Activated CD8-positive, alpha-beta memory T cell treated with anti-CD3 and anti-CD28 coated beads for 48 hours (primary cell): ENCODE data around the gene FOXQ1.
"Not testable (repeated sequence)": the region's sequence is repeated elsewhere in the genome, so short reads cannot be mapped to it uniquely, and the experiment has no call there.

Experiments used
- DNase-seq, 3 experiments: peaks; one replicate each; pipeline ENCODE4 v3.0.0-alpha.2; 2020; ENCODE audit warnings: low read depth in 2 of 3, low spot score in 2 of 3

The FOXQ1 gene

DNA sequence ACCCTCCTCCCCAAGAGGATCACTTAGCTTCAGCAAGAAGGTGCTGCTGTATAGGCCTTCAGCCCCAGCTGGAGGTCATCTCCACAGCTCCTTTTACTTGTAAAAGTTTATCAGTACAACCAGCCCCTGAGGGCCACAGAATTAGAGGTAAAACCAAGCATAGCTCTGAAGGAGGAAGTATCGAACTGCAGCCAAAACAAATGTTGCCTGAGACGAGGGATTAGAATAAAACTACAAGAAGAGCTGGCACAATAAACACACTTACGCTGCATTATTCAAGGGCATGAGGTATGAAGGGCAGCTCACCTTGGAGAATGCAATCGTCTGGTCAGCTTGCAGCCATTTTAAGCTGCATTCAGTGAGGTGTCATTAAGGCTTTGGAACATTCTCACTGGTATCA lies 21.1 kb upstream of the FOXQ1 start:
- no peak for DNase-seq

DNA sequence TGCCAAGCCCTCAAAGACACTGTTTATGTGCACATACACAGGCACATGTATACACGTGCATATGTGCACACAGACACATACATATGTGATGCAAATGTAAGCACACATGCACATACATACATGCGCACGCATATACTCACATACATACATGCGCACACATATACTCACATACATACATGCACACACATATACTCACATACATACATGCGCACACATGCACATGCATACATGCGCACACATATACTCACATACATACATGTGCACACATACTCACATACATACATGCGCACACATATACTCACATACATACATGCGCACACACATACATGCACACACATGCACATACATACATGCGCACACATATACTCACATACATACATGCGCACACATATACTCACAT lies 20.5 kb upstream of the FOXQ1 start:
- no peak for DNase-seq

DNA sequence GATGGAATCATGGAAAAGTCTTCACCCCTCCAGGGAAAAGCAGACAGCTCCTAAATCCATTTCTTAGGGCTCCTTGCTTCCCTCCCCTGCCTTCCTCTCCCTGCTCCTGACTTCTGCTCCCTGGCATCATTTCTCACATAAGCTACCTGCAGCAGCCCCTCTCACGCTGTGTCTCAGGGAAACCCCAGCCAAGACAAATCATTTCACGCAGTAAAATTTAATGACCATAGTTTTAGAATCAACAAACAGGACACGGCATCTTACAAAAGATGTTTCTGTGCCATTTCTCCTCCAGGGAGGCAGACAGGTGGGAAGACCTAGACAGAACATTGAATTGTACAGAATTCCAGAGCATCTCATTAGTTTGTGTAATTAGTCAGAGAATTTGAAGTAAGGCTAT lies 16.5 kb upstream of the FOXQ1 start:
- DNase-seq = no peak

DNA sequence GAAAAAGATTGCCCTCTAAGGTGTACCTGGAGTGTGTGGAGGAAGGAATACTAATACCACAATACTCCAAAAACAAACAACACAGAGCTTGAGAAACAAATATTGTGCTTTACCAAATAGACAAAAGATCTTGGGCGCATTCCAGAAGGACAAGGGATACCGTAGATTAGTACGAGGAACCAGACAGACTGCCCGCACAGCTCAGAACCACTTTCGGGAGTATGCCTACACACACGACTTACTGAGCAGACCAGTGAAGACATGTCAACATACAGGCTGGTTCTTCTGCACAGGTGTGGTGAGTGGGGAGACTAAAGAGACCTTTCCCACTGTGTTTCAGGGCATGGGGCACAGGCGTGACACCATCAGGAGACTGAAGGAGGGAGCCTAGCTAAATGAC lies 15.8 kb upstream of the FOXQ1 start:
- DNase-seq = no peak

DNA sequence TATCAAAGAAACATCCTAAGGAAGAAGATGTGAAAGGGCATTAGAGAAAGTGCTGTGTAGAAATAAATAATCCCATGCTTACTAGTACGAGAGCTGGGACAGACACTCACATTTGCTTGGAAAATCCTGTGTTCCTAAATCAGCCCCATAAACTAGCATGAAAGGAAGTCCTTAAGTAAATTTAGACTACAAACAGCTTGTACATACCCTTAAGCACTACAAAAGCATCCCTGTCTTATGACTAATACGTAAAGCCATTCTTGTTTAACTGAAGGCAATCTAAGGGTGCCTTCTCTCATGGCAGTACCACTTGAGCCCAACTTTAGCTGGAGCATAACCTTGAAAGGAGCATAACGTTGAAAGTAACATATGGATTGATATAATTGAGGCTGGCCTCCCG lies 15.4 kb upstream of the FOXQ1 start:
- no peak for DNase-seq

DNA sequence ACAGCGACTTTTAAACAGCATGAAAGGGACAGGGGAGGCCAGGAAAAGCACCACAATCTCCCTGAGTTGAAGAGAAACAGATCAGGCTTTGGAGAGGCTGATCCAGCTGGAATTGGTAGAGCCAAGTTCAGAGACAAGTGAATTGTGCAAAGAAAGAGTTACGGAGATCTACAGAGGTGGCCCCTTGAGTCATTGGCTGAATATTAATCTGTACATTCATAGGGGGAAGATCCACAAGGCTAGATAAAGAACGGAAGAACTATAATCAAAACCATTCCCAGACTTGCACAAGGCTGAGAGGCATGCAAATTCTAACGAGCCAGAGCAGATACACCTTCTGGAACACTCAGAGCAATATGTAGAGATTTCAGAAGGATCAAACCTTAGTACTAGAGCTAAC lies 14.2 kb upstream of the FOXQ1 start:
- DNase-seq = no peak

DNA sequence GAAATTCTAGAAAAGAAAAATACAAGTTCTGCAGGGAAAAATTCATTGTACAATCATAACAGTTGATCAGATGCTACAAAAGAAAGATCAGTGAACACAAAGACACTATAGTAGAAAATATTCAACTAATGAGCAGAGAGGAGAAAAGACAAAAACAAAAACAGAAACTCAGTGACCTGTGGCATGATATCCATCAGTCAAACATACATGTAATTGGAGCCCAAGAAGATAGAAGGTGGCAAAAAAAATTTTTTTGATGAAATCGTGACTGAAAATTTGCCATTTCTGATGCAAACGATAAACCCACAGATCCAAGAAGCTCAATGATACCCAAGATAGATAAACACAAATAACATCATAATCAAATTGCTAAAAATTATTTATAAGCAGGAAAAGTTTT lies 13.1 kb upstream of the FOXQ1 start:
- DNase-seq = no peak

DNA sequence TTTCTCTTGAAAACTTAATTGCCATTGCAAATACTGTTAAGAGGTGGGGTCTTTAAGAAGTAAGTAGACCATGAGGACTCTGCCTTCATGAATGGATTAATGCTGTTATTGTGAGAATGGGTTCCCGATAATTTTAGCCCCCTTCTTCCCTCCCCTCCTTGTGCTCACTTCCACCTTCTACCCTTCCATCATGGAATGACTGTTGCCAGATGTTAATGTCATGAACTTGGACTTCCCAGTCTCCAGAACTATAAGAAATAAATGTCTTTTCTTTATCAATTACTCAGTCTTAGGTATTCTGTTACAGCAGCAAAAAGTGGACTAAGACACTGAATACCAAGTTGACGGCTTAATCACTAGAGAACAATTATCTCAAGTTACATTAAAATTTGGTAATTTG lies 5.8 kb upstream of the FOXQ1 start:
- DNase-seq = no peak

DNA sequence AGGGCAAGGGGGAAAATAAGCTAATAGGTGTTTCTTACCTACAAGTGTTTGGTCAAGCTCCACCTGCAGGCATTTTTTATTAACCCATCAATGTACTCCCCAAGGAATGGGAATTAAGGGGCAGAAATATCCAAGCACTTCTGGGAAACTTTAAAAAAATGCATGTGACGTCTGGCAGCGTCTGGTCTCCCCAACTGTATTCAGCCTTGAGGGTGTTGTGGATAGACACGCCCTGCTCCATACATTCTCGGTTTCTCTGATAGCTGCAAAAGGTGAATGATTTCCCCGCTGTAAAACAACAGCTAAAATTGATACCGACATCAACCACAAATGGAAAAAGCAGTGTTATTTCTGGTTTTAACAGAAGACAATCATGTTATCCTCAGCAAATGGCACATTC lies 2.5 kb upstream of the FOXQ1 start:
- no peak for DNase-seq

DNA sequence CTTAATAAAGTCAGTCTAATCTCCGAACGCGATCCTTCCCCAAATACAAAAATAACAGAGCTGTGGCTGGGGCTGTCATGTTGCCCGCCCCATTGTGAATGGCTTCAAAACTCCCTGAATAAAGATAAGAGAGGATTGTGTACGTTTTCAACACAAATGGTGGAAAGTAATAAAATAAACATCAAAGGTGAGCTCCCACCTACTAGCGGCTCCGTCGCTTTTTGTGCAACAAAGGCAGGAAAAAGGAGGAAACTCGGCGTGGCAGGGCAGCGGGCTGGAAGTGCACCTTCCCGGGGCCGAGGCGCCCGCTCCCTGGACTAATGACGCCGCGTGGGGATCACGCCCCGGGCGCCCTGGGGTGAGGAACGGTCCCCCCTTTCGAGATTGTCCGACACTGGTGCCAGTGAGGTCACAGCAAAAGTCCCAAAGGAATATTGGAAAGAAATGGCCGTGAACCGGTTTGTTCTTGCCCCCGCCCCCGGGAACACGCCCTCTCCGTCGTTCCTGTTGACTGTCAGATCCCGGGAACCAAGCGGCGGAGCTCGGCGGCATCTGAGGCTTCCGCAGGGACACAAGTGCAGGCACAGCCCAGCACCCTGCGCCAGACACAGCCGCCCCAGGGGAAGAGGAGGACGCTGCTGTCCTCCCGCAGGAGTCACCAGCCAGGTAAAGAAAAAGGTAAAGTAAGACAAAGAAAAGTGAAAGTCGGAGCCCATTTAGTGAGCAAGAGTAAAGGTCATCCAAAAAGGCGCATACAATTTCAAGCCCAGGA lies 1.1 kb upstream of the FOXQ1 start:
- DNase-seq = no peak

DNA sequence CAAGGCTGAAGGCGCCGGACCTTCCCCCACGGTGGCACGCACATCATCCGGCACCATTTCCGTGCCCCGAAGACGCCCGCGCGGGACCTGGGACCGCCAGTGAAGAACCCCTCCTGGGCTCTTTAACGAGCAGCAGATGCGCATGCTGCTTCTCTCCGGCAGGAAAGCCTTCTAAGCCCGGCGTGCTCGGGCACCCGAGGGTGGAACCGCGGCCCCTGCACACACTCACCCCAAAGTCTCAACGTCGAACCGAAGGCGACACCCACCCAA lies 240 bp downstream of the FOXQ1 start:
- DNase-seq = no peak

DNA sequence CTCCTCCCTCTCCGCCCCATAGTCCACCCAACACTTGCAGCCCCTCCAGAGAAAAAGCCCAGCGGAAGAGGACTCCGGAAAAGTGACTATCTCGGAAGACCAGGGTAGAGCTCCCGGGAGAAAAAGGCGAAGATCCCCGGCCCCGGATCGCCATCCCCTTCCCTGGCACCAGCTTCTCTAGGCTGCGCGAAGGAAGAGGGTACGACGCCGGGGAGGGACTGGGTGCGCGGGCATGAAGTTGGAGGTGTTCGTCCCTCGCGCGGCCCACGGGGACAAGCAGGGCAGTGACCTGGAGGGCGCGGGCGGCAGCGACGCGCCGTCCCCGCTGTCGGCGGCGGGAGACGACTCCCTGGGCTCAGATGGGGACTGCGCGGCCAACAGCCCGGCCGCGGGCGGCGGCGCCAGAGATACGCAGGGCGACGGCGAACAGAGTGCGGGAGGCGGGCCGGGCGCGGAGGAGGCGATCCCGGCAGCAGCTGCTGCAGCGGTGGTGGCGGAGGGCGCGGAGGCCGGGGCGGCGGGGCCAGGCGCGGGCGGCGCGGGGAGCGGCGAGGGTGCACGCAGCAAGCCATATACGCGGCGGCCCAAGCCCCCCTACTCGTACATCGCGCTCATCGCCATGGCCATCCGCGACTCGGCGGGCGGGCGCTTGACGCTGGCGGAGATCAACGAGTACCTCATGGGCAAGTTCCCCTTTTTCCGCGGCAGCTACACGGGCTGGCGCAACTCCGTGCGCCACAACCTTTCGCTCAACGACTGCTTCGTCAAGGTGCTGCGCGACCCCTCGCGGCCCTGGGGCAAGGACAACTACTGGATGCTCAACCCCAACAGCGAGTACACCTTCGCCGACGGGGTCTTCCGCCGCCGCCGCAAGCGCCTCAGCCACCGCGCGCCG lies 822 bp downstream of the FOXQ1 start:
- DNase-seq = no peak

DNA sequence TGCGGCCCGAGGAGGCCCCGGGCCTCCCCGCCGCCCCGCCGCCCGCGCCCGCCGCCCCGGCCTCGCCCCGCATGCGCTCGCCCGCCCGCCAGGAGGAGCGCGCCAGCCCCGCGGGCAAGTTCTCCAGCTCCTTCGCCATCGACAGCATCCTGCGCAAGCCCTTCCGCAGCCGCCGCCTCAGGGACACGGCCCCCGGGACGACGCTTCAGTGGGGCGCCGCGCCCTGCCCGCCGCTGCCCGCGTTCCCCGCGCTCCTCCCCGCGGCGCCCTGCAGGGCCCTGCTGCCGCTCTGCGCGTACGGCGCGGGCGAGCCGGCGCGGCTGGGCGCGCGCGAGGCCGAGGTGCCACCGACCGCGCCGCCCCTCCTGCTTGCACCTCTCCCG lies 1.5 kb downstream of the FOXQ1 start:
- no peak for DNase-seq

DNA sequence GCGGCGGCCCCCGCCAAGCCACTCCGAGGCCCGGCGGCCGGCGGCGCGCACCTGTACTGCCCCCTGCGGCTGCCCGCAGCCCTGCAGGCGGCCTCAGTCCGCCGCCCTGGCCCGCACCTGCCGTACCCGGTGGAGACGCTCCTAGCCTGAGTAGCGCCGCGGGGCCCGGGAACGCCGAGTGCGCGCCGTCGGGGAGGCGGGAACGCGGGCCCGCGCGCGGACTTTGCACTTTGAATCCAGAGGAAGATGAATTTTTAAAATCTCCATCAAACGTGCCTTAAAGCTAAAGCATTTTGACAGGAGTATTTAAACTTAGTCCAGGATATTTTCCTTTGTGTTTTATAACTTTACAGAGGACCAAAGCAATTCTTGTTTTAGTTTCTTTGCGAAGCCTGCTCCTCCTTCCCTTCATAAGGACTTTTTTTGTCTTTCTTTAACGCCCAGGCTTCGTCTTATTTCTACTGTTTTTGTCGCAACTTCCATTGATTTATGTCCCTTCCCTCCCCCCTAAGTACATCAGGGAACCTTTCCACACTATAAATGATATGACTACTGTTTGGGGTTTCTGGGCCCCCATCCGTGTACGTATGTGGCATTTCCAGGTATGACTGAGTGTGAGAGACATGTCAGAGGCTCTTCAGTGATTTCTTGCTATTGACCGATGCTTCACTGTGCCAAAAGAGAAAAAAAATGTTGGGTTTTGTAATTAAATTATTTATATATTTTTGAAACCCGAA lies 2.0 kb downstream of the FOXQ1 start:
- no peak for DNase-seq

DNA sequence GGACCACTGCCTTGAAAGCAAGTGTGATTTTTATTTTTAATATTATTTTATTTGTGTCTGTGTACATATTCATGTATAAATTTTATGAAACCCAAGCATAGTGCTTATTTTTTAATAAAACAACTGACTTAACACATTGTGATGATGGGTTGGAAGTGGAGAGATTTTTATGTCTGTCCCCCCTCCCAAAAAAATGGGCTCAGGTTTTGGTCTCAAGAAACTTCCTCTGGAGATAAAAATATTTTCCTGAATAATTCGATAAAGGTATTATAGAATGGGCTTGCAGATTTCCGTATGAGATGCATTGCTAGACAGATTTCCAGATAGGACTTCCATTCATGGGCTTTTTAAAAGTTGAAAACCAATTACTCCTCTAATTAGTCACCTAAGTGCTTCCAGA lies 2.7 kb downstream of the FOXQ1 start:
- no peak for DNase-seq

DNA sequence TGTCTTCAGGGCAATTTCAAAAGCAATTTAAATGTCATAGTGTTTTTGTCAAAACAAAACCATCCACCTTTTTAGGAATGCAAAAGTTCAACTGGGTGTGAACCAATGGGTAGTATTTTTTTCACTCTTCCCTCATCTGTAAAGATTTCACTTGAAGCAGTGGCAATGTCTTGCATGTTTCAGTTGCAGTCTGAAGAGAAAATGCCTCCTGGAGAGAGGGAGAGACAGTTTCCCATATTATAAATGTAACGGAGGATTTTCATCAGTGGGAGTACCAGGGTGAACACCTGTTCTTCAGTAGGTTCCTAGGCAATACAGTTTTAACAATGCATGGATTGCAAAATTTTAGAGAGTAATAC lies 3.3 kb downstream of the FOXQ1 start:
- DNase-seq = no peak

DNA sequence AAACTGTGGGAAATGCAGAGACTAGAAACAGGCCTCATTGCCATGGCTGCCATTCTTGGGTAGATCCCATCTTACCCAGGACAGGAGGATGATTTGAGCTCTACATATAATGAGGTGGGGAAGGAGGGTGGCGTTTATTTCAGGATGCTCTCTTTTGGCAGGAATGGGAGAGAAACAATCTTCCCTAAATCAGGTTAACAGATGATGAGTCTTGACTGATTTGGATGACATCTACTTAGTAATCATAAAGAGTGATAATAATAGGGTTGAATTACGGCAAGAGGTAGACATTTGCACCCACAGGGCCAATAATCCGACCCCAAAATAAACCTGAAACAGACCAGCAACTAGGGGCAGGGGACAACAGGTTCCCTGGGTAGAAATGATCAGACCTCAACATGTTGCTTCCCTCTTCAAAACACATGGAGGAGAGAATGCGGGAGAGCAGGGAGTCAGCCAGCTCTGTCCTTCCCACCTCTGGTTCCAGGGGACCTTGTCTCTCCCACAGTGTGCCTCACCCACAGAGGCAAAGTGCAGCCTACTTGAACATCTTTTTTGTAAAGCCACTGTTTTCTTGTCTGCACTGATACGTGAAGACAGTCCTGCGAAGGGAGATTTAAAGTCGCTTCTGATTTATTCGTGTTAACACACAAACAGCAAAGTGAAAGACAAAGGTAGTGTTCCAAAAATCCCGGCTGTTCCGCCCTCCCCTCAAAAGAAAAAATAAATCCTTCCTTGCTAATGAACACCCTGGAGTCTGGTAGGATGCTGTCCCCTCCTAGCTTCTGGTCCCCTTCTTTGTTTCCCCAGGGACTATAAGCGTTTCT lies 3.9 kb downstream of the FOXQ1 start:
- no peak for DNase-seq

DNA sequence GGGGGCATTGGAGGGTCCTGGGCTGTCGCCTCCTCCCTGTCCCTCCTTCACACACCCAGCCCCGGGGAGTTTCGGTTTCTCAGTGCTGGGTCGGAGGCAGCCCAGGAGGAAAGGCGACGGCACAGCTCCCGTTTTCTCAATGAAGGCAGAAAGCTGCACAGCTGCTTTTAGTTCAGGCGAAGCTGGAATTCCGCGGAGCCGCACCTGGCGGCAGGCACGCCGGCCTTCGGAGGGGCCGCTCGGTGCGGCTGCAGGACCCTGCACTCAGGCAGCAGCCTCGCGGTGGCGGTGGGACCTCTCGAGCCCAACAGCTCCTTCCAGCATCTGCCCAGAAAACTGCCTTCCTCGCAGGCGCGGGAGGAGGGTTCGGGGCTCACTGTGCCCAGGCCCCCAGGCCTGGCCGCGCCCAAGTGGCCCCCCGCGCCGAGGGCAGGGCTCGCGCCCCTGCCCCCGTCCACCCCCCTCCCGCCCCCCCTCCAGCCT lies 4.6 kb downstream of the FOXQ1 start:
- DNase-seq = no peak

DNA sequence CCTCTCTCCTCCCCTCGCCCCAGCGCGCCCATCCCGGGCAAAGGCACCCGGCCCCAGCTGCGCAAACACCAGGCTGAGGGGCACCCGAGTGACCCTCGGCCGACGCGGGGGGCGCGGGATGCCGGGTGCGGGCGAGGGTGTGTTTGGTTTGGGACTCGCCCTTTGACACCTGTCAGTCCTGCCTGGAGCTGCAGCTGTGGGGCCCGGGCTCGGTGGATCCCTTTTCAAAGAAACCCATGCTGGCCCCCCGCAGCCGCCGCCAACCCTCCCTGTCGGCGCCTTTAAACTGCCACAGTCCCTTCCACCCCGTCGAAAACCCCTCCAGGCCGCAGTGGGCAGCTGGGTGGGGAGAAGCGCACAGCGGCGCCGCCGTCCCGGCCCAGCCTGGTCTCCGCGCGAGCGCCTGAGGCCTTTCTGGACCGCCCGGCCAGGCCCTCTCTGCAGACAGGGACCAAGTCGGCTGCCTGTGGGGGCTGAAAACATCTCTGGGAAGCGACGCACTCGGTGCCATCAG lies 5.5 kb downstream of the FOXQ1 start:
- DNase-seq = no peak

DNA sequence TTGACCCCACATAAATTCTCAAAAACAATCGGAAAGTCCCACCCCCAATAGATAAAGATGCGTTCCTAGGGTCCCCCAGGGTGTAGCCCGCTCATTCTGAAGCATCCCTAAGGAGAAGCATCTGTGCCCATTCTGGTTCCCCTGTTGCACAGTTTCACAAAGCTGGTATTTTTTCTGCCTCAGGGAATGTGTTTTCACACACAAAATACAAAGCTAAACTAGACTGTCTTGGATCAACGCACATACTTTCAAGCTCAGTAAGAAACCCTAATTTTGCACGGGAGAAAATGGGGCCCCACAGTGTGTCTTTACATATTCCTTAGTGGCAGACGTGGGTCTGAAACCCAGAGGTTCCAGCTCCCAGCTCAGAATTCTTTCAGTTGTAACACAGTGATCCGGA lies 6.1 kb downstream of the FOXQ1 start:
- DNase-seq = no peak

DNA sequence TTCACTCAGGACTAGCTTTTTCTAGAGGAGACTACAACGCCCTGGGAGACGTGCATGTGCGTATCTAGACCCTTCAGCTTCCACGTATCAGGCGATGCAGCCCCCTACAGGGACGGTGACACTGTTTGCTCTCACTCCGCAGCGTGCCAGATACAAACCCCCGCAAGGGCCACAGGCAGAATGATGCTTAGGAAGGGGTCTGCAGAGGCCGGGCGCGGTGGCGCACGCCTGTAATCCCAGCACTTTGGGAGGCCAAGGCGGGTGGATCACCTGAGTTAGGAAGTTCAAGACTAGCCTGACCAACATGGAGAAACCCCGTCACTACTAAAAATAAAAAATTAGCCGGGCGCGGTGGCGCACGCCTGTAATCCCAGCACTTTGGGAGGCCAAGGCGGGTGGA lies 6.7 kb downstream of the FOXQ1 start:
- DNase-seq = not testable (repeated sequence)
